CD14-positive monocyte (primary cell): ENCODE measurements around the gene BCO1. TPM values are rescaled to one million over a fixed set of nuclear protein-coding genes. Genes with fewer than 3 reads are reported as not detected.

Experiments
- DNase-seq, 3 donors: peaks; one replicate each; pipeline ENCODE4 v3.0.0-alpha.2; 2011 to 2022
- H2AFZ ChIP-seq: 2 replicates; pipeline ENCODE4 v1.6.0; 2012; ENCODE audit warnings: mild to moderate bottlenecking, low read depth, low read length, inconsistent platforms; ENCODE audit not compliant: insufficient read depth, poor library complexity, severe bottlenecking
- H3K27ac ChIP-seq, 2 donors: 1 replicate in 1 of 2; 2 replicates in 1 of 2; pipeline ENCODE4 v1.5.1; 2012 to 2013; ENCODE audit warnings: low read length in 2 of 2, control low read depth in 1 of 2, inconsistent platforms in 1 of 2, low read depth in 1 of 2, mild to moderate bottlenecking in 1 of 2
- H3K27me3 ChIP-seq, 2 donors: one replicate each; pipeline versions ENCODE4 v1.6.0 to v1.6.1; 2011 to 2013; ENCODE audit warnings: low read length in 2 of 2; ENCODE audit not compliant: control insufficient read depth in 2 of 2, insufficient read depth in 2 of 2
- H3K36me3 ChIP-seq, 2 donors: replicated peaks in 1 of 2; 1 replicate in 1 of 2; 2 replicates in 1 of 2; pipeline versions ENCODE4 v1.5.1 to v1.6.1; 2012 to 2013; ENCODE audit warnings: low read length in 2 of 2, control low read depth in 1 of 2, inconsistent platforms in 1 of 2, mild to moderate bottlenecking in 1 of 2; ENCODE audit not compliant: insufficient read depth in 2 of 2, control insufficient read depth in 1 of 2
- H3K4me1 ChIP-seq, 2 donors: 1 replicate in 1 of 2; 2 replicates in 1 of 2; pipeline versions ENCODE4 v1.5.1 to v1.6.1; 2012 to 2013; ENCODE audit warnings: low read length in 2 of 2, control low read depth in 1 of 2, inconsistent platforms in 1 of 2, mild to moderate bottlenecking in 1 of 2, moderate library complexity in 1 of 2; ENCODE audit not compliant: insufficient read depth in 2 of 2, control insufficient read depth in 1 of 2
- H3K4me2 ChIP-seq: replicated peaks from 2 replicates; pipeline ENCODE3; 2012; ENCODE audit warnings: low read length, moderate library complexity, mild to moderate bottlenecking; ENCODE audit not compliant: poor library complexity, severe bottlenecking; ENCODE audit errors: extremely low read depth
- H3K4me3 ChIP-seq, 3 experiments: fragments of 200-600 bp in 1 of 3; sonication (generic) in 1 of 3; replicated peaks in 1 of 3; 1 replicate in 2 of 3; 2 replicates in 1 of 3; pipeline ENCODE4 v1.5.1; 2011 to 2013; ENCODE audit warnings: low read length in 3 of 3, mild to moderate bottlenecking in 3 of 3, control low read depth in 2 of 3, low read depth in 2 of 3, inconsistent platforms in 1 of 3, moderate library complexity in 1 of 3
- H3K79me2 ChIP-seq: 2 replicates; pipeline ENCODE4 v1.6.0; 2012; ENCODE audit warnings: mild to moderate bottlenecking, control low read depth, inconsistent platforms, low read length, moderate library complexity; ENCODE audit not compliant: insufficient read depth
- H3K9ac ChIP-seq: 2 replicates; pipeline ENCODE4 v1.6.0; 2017; ENCODE audit warnings: low read length, mild to moderate bottlenecking; ENCODE audit not compliant: insufficient read depth, poor library complexity, severe bottlenecking
- H3K9me3 ChIP-seq, 2 donors: replicated peaks in 1 of 2; 1 replicate in 1 of 2; 2 replicates in 1 of 2; pipeline versions ENCODE4 v1.5.1 to v1.6.1; 2012 to 2013; ENCODE audit warnings: low read length in 2 of 2, control low read depth in 1 of 2; ENCODE audit not compliant: control insufficient read depth in 1 of 2, insufficient read depth in 1 of 2
- H4K20me1 ChIP-seq: 2 replicates; pipeline ENCODE4 v1.6.0; 2012; ENCODE audit warnings: mild to moderate bottlenecking, low read length, control low read depth, moderate library complexity; ENCODE audit not compliant: insufficient read depth
- H3K27ac Mint-ChIP-seq, 7 donors: one replicate each; pipeline ENCODE4 v1.8.0; 2020; ENCODE audit warnings: mild to moderate bottlenecking in 7 of 7, mixed read lengths in 7 of 7, moderate library complexity in 6 of 7, inconsistent platforms in 2 of 7
- H3K27me3 Mint-ChIP-seq, 3 donors: one replicate each; pipeline ENCODE4 v1.8.0; 2021 to 2022; ENCODE audit warnings: low read depth in 3 of 3, mild to moderate bottlenecking in 3 of 3, mixed read lengths in 3 of 3, moderate library complexity in 3 of 3, inconsistent platforms in 1 of 3
- H3K36me3 Mint-ChIP-seq, 2 donors: one replicate each; pipeline ENCODE4 v1.8.0; 2020; ENCODE audit warnings: mixed read lengths in 2 of 2, inconsistent platforms in 1 of 2, mild to moderate bottlenecking in 1 of 2
- H3K4me1 Mint-ChIP-seq: one replicate; pipeline ENCODE4 v1.8.0; 2020; ENCODE audit warnings: mild to moderate bottlenecking, mixed read lengths
- H3K4me3 Mint-ChIP-seq, 2 donors: one replicate each; pipeline ENCODE4 v1.8.0; 2020; ENCODE audit warnings: mild to moderate bottlenecking in 2 of 2, mixed read lengths in 2 of 2, moderate library complexity in 1 of 2
- H3K9me3 Mint-ChIP-seq, 7 donors: one replicate each; pipeline ENCODE4 v1.8.0; 2020 to 2022; ENCODE audit warnings: mixed read lengths in 7 of 7, mild to moderate bottlenecking in 6 of 7, moderate library complexity in 6 of 7, inconsistent platforms in 2 of 7
- CTCF ChIP-seq: fragments of 200-600 bp; IDR thresholded peaks from one replicate; pipeline ENCODE4 v1.8.0; 2022; ENCODE audit warnings: antibody characterized with exemption, mild to moderate bottlenecking
- WGBS: methylation state at CpG from one replicate; pipeline ENCODE4 v1.1.5; 2013; ENCODE audit warnings: missing lambda C conversion rate; ENCODE audit not compliant: insufficient coverage; 5-methylcytosine and 5-hydroxymethylcytosine counted together
- intact Hi-C, 2 donors: fragments of 100-400 bp; cut with micrococcal nuclease; formaldehyde crosslinking; loops; one replicate each; pipeline versions ENCODE4 v1.15.0 to v1.15.1; 2023
- polyA plus RNA-seq, 3 donors: library from polyadenylated mRNA; depleted of rRNA in 1 of 3; unstranded in 2 of 3; stranded (reverse) in 1 of 3; fragments of 300-500 nt in 2 of 3; fragments of >200 nt in 1 of 3; fragmentation: Illumina TruSeq in 2 of 3; gene quantifications; 1 replicate in 2 of 3; 2 replicates in 1 of 3; pipeline ENCODE4 v1.2.3, GENCODE V29; 2012 to 2021

Gene BCO1
- polyA plus RNA-seq, 3 donors = not detected

GRCh38 chr16:81284995-81285600, 46.6 kb downstream of the BCO1 start:
- H3K36me3 Mint-ChIP-seq = no peaks in the 10 kb centered on the region
- H3K27me3 ChIP-seq = no peaks in the 10 kb centered on the region
- no peaks in the 10 kb centered on the region for H3K9me3 ChIP-seq
- no peaks in the 10 kb centered on the region for H3K4me1 ChIP-seq
- H2AFZ ChIP-seq = no peak overlapping the region
- H3K4me3 Mint-ChIP-seq = no peak overlapping the region
- 100% methylated on average over 4 of the region's 8 CpGs for WGBS
- H3K4me3 ChIP-seq = no peak overlapping the region
- H3K9ac ChIP-seq = no peak overlapping the region
- DNase-seq = no peak
- no peak overlapping the region for H3K27ac ChIP-seq
- H3K36me3 ChIP-seq = no peaks in the 10 kb centered on the region
- H3K27ac Mint-ChIP-seq = no peak overlapping the region
- H4K20me1 ChIP-seq = no peaks in the 10 kb centered on the region
- H3K4me1 Mint-ChIP-seq = no peaks in the 10 kb centered on the region
- TF ChIP-seq CTCF = no peak
- peaks cover 5 to 9% (median 7%) of the 10 kb centered on the region in 3 donors for H3K27me3 Mint-ChIP-seq
- no peaks in the 10 kb centered on the region for H3K79me2 ChIP-seq
- H3K9me3 Mint-ChIP-seq = peaks cover 0 to 1% (median 0%) of the 10 kb centered on the region in 7 donors
- intact Hi-C loops = no loop called here
- H3K4me2 ChIP-seq = no peak overlapping the region

GRCh38 chr16:81286190-81286589, 47.7 kb downstream of the BCO1 start:
- intact Hi-C loops = no loop called here
- Mint-ChIP-seq H3K4me1 (no peaks in the 10 kb centered on the region), H3K36me3 (no peaks in the 10 kb centered on the region), H3K27me3 (peaks cover 4 to 8% (median 7%) of the 10 kb centered on the region in 3 donors), H3K4me3 (no peak overlapping the region), H3K9me3 (peaks cover 0 to 1% (median 0%) of the 10 kb centered on the region in 7 donors), H3K27ac (no peak overlapping the region)
- no peaks in the 10 kb centered on the region for H3K36me3 ChIP-seq
- no peak for DNase-seq
- no peaks in the 10 kb centered on the region for H3K27me3 ChIP-seq
- H3K79me2 ChIP-seq = no peaks in the 10 kb centered on the region
- WGBS = no CpG with 5 or more reads among the region's 1 CpG
- no peak overlapping the region for H3K4me2 ChIP-seq
- H3K9me3 ChIP-seq = no peaks in the 10 kb centered on the region
- no peak for TF ChIP-seq CTCF
- H3K4me1 ChIP-seq = no peaks in the 10 kb centered on the region
- no peak overlapping the region for H3K9ac ChIP-seq
- no peaks in the 10 kb centered on the region for H4K20me1 ChIP-seq
- no peak overlapping the region for H2AFZ ChIP-seq
- no peak overlapping the region for H3K27ac ChIP-seq
- no peak overlapping the region for H3K4me3 ChIP-seq
